Activated effector memory CD4-positive, alpha-beta T cell treated with anti-CD3 and anti-CD28 coated beads, Interleukin-2, amount 50 U/mL, for 16 hours (primary cell): ENCODE measurements around the gene EML4.
"Not testable (repeated sequence)": the region's sequence is repeated elsewhere in the genome, so short reads cannot be mapped to it uniquely, and the experiment has no call there.

Source experiments
- DNase-seq: peaks from one replicate; pipeline ENCODE4 v3.0.0-alpha.2; 2020

EML4 gene

GRCh38 chr2:42169100-42169873 is at the start of gene EML4:
EML4 (plus strand) TSS chr2:42169353; CDS start chr2:42169612, 259 bp downstream.
- peak; percentile 97 for DNase-seq

- no peak for DNase-seq
Observed at GRCh38 chr2:42123426-42123825, 45.7 kb upstream of the EML4 start.

- DNase-seq = no peak
Observed at GRCh38 chr2:42124011-42124785, 45.0 kb upstream of the EML4 start.

- no peak for DNase-seq
Observed at GRCh38 chr2:42125841-42126594, 43.1 kb upstream of the EML4 start.

GRCh38 chr2:42126873-42127272 is 42.3 kb upstream of the EML4 start:
- DNase-seq = not testable (repeated sequence)

- DNase-seq = peak; percentile 69
Observed at GRCh38 chr2:42127425-42128424, 41.4 kb upstream of the EML4 start.

- DNase-seq = no peak
Observed at GRCh38 chr2:42128721-42129486, 40.2 kb upstream of the EML4 start.

- DNase-seq = no peak
Observed at GRCh38 chr2:42129487-42129852, 39.7 kb upstream of the EML4 start.

GRCh38 chr2:42129947-42130346 is 39.2 kb upstream of the EML4 start:
- no peak for DNase-seq

GRCh38 chr2:42130858-42131257 is 38.3 kb upstream of the EML4 start:
- not testable (repeated sequence) for DNase-seq

GRCh38 chr2:42132191-42132965 is 36.8 kb upstream of the EML4 start:
- DNase-seq = no peak

GRCh38 chr2:42132966-42133641 is 36.0 kb upstream of the EML4 start:
- DNase-seq = peak; percentile 96

GRCh38 chr2:42133771-42134195 is 35.4 kb upstream of the EML4 start:
- no peak for DNase-seq

- DNase-seq = not testable (repeated sequence)
Observed at GRCh38 chr2:42134401-42134932, 34.7 kb upstream of the EML4 start.

GRCh38 chr2:42135381-42136312 is 33.5 kb upstream of the EML4 start:
- DNase-seq = no peak

- no peak for DNase-seq
Observed at GRCh38 chr2:42136782-42137124, 32.4 kb upstream of the EML4 start.

GRCh38 chr2:42137125-42137841 is 31.9 kb upstream of the EML4 start:
- DNase-seq = no peak
